ENCODE results near the gene EDIL3.

GRCh38 chr5:84378961-84379360 lies 5.7 kb downstream of the EDIL3 start:
- no peak for TF ChIP-seq CTCF (optimal IDR thresholded peaks at IDR 0.05 in 1 of 3, IDR thresholded peaks at IDR 0.05 in 1 of 3, conservative IDR thresholded peaks at IDR 0.05 in 1 of 3; ENCODE audit: extremely low read depth in 1 of 3, insufficient read depth in 2 of 3, low read length in 3 of 3)
- no peak for TF ChIP-seq EZH2 (IDR thresholded peaks at IDR 0.05; ENCODE audit: low read length)

Measured in keratinocyte (primary cell).